SK-N-SH treated with all-trans-retinoic acid at 6 μM for 48 hours (cell line): ENCODE data around the gene OR6B3.
A peak's percentile ranks its signal among the peaks of the same experiment; 100 is the strongest.

Experiments
- ATAC-seq: fragments of 200-7000 bp; cut with Tn5 transposase; 3 replicates; pipeline ENCODE4 v1.9.1; 2020; ENCODE audit warnings: mild to moderate bottlenecking, moderate library complexity
- ARNTL ChIP-seq: fragments of 450-650 bp; formaldehyde crosslinking; IDR thresholded peaks from 2 replicates; pipeline ENCODE4 v1.5.0; 2020; ENCODE audit warnings: low read depth, mild to moderate bottlenecking, moderate library complexity, borderline replicate concordance
- BACH2 ChIP-seq: fragments of 250-450 bp; sonication (Bioruptor Pico); IDR thresholded peaks from 2 replicates; pipeline ENCODE4 v1.9.0; 2021; ENCODE audit warnings: mild to moderate bottlenecking, borderline replicate concordance
- CREB5 ChIP-seq: fragments of 250-450 bp; sonication (Bioruptor Pico); IDR thresholded peaks from 2 replicates; pipeline ENCODE4 v1.5.1; 2020; ENCODE audit warnings: low read depth, mild to moderate bottlenecking, moderate library complexity
- CSDC2 ChIP-seq: fragments of 250-450 bp; sonication (Bioruptor Pico); IDR thresholded peaks from 2 replicates; pipeline ENCODE4 v1.5.0; 2020; ENCODE audit warnings: mild to moderate bottlenecking, moderate library complexity
- ESRRG ChIP-seq: fragments of 250-450 bp; sonication (Bioruptor Pico); IDR thresholded peaks from 2 replicates; pipeline ENCODE4 v1.6.1; 2021; ENCODE audit warnings: mild to moderate bottlenecking
- GLIS3 ChIP-seq: fragments of 250-450 bp; sonication (Bioruptor Pico); IDR thresholded peaks from 2 replicates; pipeline ENCODE4 v1.5.0; 2020; ENCODE audit warnings: mild to moderate bottlenecking, moderate library complexity
- ISL1 ChIP-seq: fragments of 250-450 bp; sonication (Bioruptor Pico); IDR thresholded peaks from 2 replicates; pipeline ENCODE4 v2.1.2; 2022; ENCODE audit warnings: mild to moderate bottlenecking, moderate library complexity
- OSR1 ChIP-seq: fragments of 250-450 bp; sonication (Bioruptor Pico); IDR thresholded peaks from 2 replicates; pipeline ENCODE4 v1.8.0; 2022; ENCODE audit warnings: moderate library complexity, mild to moderate bottlenecking, inconsistent platforms
- PPARA ChIP-seq: fragments of 250-450 bp; sonication (Bioruptor Pico); IDR thresholded peaks from 2 replicates; pipeline ENCODE4 v1.5.0; 2020; ENCODE audit warnings: mild to moderate bottlenecking, borderline replicate concordance
- RARB ChIP-seq: fragments of 250-450 bp; sonication (Bioruptor Pico); IDR thresholded peaks from 2 replicates; pipeline ENCODE4 v1.8.0; 2021; ENCODE audit warnings: mild to moderate bottlenecking, moderate library complexity
- SNAI2 ChIP-seq: fragments of 250-450 bp; sonication (Bioruptor Pico); IDR thresholded peaks from 2 replicates; pipeline ENCODE4 v1.5.0; 2020; ENCODE audit warnings: mild to moderate bottlenecking, moderate library complexity
- TCF4 ChIP-seq: fragments of 250-450 bp; sonication (Bioruptor Pico); IDR thresholded peaks from 2 replicates; pipeline ENCODE4 v1.8.0; 2021; ENCODE audit warnings: mild to moderate bottlenecking, moderate library complexity, borderline replicate concordance
- TOX ChIP-seq: fragments of 250-450 bp; sonication (Bioruptor Pico); IDR thresholded peaks from 2 replicates; pipeline ENCODE4 v1.8.0; 2021; ENCODE audit warnings: mild to moderate bottlenecking, moderate library complexity, borderline replicate concordance
- ZC3H10 ChIP-seq: fragments of 250-450 bp; sonication (Bioruptor Pico); IDR thresholded peaks from 2 replicates; pipeline ENCODE4 v1.5.1; 2021; ENCODE audit warnings: mild to moderate bottlenecking, moderate library complexity
- ZFP3 ChIP-seq: fragments of 250-450 bp; sonication (Bioruptor Pico); IDR thresholded peaks from 2 replicates; pipeline ENCODE4 v1.5.0; 2020; ENCODE audit warnings: mild to moderate bottlenecking, moderate library complexity
- ZFP30 ChIP-seq: fragments of 450-650 bp; formaldehyde crosslinking; IDR thresholded peaks from 2 replicates; pipeline ENCODE4 v1.5.0; 2022; ENCODE audit warnings: mild to moderate bottlenecking, moderate library complexity
- ZNF565 ChIP-seq: fragments of 450-650 bp; formaldehyde crosslinking; conservative IDR thresholded peaks from 2 replicates; pipeline ENCODE4 v1.5.0; 2020; ENCODE audit warnings: low read depth, mild to moderate bottlenecking, moderate library complexity
- ZNF70 ChIP-seq: fragments of 450-650 bp; formaldehyde crosslinking; IDR thresholded peaks from 2 replicates; pipeline ENCODE4 v1.5.0; 2020; ENCODE audit warnings: mild to moderate bottlenecking, moderate library complexity
- TF ChIP-seq, protein P1 (sequence below): fragments of 250-450 bp; sonication (Bioruptor Pico); IDR thresholded peaks from 2 replicates; pipeline ENCODE4 v1.5.0; 2020; ENCODE audit warnings: mild to moderate bottlenecking, moderate library complexity
- TF ChIP-seq, protein P2 (sequence below): fragments of 250-450 bp; sonication (Bioruptor Pico); IDR thresholded peaks from 2 replicates; pipeline ENCODE4 v1.8.0; 2020; ENCODE audit warnings: mild to moderate bottlenecking, moderate library complexity, borderline replicate concordance
- TF ChIP-seq, protein P3 (sequence below): fragments of 250-450 bp; sonication (Bioruptor Pico); IDR thresholded peaks from 2 replicates; pipeline ENCODE4 v1.5.1; 2021; ENCODE audit warnings: mild to moderate bottlenecking, moderate library complexity
- TF ChIP-seq, protein P4 (sequence below): fragments of 250-450 bp; sonication (Bioruptor Pico); IDR thresholded peaks from 2 replicates; pipeline ENCODE4 v1.8.0; 2021; ENCODE audit warnings: low read depth, mild to moderate bottlenecking, moderate library complexity, borderline replicate concordance

The OR6B3 gene

GRCh38 chr2:240013343-240013742 lies 40.0 kb downstream of the OR6B3 start:
- peak; percentile 77 for ATAC-seq
- TF ChIP-seq ZFP30 (CRISPR knock-in tag) = no peak
- TF ChIP-seq ESRRG (CRISPR knock-in tag) = no peak
- TF ChIP-seq ARNTL (CRISPR knock-in tag) = no peak

DNA sequence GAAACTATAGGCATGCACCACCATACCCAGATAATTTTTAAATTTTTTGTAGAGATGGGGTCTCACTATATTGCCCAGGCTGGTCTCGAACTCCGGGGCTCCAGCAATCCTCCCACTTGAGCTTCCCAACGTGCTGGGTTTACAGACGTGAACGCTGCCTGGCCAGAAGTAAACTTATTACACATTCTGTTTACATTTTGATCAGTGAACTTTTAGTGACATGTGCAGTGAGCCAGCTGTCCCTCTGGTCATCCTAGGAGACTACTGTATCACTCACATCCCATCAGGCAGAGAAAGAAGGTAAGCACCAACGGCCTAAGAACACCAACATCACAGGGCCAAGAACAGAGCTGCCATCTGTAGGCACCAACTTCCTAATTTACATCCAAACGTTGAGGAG lies 50.3 kb downstream of the OR6B3 start:
- TF ChIP-seq ISL1 = no peak
- TF ChIP-seq ZFP3 = no peak
- TF ChIP-seq CSDC2 (CRISPR knock-in tag) = no peak
- TF ChIP-seq CREB5 = no peak
- no peak for TF ChIP-seq ESRRG (CRISPR knock-in tag)
- TF ChIP-seq ARNTL (CRISPR knock-in tag) = no peak
- TF ChIP-seq RARB (CRISPR knock-in tag) = no peak
- TF ChIP-seq, protein P1, sequence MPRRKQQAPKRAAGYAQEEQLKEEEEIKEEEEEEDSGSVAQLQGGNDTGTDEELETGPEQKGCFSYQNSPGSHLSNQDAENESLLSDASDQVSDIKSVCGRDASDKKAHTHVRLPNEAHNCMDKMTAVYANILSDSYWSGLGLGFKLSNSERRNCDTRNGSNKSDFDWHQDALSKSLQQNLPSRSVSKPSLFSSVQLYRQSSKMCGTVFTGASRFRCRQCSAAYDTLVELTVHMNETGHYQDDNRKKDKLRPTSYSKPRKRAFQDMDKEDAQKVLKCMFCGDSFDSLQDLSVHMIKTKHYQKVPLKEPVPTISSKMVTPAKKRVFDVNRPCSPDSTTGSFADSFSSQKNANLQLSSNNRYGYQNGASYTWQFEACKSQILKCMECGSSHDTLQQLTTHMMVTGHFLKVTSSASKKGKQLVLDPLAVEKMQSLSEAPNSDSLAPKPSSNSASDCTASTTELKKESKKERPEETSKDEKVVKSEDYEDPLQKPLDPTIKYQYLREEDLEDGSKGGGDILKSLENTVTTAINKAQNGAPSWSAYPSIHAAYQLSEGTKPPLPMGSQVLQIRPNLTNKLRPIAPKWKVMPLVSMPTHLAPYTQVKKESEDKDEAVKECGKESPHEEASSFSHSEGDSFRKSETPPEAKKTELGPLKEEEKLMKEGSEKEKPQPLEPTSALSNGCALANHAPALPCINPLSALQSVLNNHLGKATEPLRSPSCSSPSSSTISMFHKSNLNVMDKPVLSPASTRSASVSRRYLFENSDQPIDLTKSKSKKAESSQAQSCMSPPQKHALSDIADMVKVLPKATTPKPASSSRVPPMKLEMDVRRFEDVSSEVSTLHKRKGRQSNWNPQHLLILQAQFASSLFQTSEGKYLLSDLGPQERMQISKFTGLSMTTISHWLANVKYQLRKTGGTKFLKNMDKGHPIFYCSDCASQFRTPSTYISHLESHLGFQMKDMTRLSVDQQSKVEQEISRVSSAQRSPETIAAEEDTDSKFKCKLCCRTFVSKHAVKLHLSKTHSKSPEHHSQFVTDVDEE (CRISPR knock-in tag) = no peak
- TF ChIP-seq ZFP30 (CRISPR knock-in tag) = no peak
- TF ChIP-seq ZC3H10 (CRISPR knock-in tag) = no peak
- no peak for TF ChIP-seq TCF4
- TF ChIP-seq ZNF70 (CRISPR knock-in tag) = no peak
- TF ChIP-seq PPARA (CRISPR knock-in tag) = no peak
- no peak for ATAC-seq

DNA sequence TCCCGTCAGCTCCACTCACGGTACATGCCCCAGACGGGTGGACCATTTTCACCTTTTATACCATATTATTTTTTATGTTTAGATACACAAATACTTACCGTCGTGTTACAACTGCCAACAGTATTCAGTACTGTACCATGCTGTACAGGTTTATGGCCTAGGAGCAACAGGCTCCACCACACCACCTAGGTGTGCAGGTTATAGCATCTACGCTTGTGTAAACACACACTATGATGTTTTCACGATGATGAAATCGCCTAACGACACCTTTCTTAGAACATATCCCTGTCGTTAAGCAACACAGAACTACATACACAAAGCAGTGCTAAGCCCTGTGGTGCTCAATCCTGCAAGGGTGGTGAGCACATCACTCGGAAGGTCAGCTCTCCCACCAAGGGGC lies 52.6 kb downstream of the OR6B3 start:
- TF ChIP-seq TCF4 = no peak
- no peak for TF ChIP-seq CSDC2 (CRISPR knock-in tag)
- TF ChIP-seq, protein P1 (CRISPR knock-in tag) = no peak
- TF ChIP-seq, protein P2, sequence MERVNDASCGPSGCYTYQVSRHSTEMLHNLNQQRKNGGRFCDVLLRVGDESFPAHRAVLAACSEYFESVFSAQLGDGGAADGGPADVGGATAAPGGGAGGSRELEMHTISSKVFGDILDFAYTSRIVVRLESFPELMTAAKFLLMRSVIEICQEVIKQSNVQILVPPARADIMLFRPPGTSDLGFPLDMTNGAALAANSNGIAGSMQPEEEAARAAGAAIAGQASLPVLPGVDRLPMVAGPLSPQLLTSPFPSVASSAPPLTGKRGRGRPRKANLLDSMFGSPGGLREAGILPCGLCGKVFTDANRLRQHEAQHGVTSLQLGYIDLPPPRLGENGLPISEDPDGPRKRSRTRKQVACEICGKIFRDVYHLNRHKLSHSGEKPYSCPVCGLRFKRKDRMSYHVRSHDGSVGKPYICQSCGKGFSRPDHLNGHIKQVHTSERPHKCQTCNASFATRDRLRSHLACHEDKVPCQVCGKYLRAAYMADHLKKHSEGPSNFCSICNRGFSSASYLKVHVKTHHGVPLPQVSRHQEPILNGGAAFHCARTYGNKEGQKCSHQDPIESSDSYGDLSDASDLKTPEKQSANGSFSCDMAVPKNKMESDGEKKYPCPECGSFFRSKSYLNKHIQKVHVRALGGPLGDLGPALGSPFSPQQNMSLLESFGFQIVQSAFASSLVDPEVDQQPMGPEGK = no peak
- no peak for TF ChIP-seq ZNF565 (CRISPR knock-in tag)
- no peak for TF ChIP-seq GLIS3 (CRISPR knock-in tag)
- TF ChIP-seq ZFP30 (CRISPR knock-in tag) = no peak
- TF ChIP-seq ESRRG (CRISPR knock-in tag) = no peak
- no peak for TF ChIP-seq ZFP3
- TF ChIP-seq, protein P3, sequence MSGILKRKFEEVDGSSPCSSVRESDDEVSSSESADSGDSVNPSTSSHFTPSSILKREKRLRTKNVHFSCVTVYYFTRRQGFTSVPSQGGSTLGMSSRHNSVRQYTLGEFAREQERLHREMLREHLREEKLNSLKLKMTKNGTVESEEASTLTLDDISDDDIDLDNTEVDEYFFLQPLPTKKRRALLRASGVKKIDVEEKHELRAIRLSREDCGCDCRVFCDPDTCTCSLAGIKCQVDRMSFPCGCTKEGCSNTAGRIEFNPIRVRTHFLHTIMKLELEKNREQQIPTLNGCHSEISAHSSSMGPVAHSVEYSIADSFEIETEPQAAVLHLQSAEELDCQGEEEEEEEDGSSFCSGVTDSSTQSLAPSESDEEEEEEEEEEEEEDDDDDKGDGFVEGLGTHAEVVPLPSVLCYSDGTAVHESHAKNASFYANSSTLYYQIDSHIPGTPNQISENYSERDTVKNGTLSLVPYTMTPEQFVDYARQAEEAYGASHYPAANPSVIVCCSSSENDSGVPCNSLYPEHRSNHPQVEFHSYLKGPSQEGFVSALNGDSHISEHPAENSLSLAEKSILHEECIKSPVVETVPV (CRISPR knock-in tag) = no peak
- TF ChIP-seq ZNF70 (CRISPR knock-in tag) = no peak
- no peak for TF ChIP-seq TOX
- TF ChIP-seq CREB5 = no peak
- no peak for TF ChIP-seq OSR1 (CRISPR knock-in tag)
- TF ChIP-seq ISL1 = no peak
- TF ChIP-seq, protein P4, sequence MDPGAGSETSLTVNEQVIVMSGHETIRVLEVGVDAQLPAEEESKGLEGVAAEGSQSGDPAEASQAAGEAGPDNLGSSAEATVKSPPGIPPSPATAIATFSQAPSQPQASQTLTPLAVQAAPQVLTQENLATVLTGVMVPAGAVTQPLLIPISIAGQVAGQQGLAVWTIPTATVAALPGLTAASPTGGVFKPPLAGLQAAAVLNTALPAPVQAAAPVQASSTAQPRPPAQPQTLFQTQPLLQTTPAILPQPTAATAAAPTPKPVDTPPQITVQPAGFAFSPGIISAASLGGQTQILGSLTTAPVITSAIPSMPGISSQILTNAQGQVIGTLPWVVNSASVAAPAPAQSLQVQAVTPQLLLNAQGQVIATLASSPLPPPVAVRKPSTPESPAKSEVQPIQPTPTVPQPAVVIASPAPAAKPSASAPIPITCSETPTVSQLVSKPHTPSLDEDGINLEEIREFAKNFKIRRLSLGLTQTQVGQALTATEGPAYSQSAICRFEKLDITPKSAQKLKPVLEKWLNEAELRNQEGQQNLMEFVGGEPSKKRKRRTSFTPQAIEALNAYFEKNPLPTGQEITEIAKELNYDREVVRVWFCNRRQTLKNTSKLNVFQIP (CRISPR knock-in tag) = no peak
- no peak for TF ChIP-seq SNAI2 (CRISPR knock-in tag)
- no peak for TF ChIP-seq BACH2
- no peak for TF ChIP-seq ARNTL (CRISPR knock-in tag)
- TF ChIP-seq RARB (CRISPR knock-in tag) = no peak

More for the DNA sequence above, 52.6 kb downstream of the OR6B3 start:
- ATAC-seq = no peak
